ENCODE results near the gene IFT27.

IFT27 gene

DNA sequence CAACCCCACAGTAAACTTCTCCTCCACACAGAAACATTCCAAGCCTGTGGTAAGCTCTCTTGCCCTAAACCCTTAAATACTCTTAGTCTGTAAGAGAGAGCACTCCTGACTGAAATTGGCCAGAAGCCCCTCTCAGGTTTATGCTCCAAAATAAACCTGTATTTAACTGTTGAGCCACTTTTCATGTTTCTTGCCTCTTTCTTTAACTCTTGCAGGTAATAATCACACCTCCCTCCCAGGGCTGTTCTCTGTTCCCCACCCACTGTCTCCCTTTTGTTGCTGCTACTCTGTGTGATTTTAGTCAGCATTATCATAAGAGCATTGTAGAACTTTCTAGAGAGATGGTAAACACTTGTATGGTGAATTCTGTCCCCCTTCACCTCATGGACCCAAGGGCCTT is 2.1 kb upstream of the IFT27 start:
- peaks cover 32% of the 10 kb centered on the region for H3K4me1 Mint-ChIP-seq
- H3K27ac Mint-ChIP-seq: peak overlapping the region; percentile 12 to 29 (median 16)
- H3K27me3 Mint-ChIP-seq (ENCODE audit: low read depth): peaks cover 24% of the 10 kb centered on the region

GRCh38 chr22:36776722-36777121 is 803 bp upstream of the IFT27 start:
- Mint-ChIP-seq H3K27ac (peak overlapping the region; percentile 83 to 94 (median 85)), H3K4me1 (peaks cover 24% of the 10 kb centered on the region), H3K27me3 (ENCODE audit: low read depth) (peaks cover 12% of the 10 kb centered on the region), H3K36me3 (ENCODE audit: low read depth) (peaks cover 9% of the 10 kb centered on the region), H3K9me3 (peaks cover 10% of the 10 kb centered on the region), H3K4me3 (peak overlapping the region; percentile 87 to 96 (median 94))
- TF ChIP-seq, protein P1, sequence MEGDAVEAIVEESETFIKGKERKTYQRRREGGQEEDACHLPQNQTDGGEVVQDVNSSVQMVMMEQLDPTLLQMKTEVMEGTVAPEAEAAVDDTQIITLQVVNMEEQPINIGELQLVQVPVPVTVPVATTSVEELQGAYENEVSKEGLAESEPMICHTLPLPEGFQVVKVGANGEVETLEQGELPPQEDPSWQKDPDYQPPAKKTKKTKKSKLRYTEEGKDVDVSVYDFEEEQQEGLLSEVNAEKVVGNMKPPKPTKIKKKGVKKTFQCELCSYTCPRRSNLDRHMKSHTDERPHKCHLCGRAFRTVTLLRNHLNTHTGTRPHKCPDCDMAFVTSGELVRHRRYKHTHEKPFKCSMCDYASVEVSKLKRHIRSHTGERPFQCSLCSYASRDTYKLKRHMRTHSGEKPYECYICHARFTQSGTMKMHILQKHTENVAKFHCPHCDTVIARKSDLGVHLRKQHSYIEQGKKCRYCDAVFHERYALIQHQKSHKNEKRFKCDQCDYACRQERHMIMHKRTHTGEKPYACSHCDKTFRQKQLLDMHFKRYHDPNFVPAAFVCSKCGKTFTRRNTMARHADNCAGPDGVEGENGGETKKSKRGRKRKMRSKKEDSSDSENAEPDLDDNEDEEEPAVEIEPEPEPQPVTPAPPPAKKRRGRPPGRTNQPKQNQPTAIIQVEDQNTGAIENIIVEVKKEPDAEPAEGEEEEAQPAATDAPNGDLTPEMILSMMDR (IDR thresholded peaks at IDR 0.05; ENCODE audit: unreplicated experiment in 3 of 3): no peak

More for the DNA sequence above, 2.1 kb upstream of the IFT27 start:
- peak overlapping the region; percentile 18 to 66 (median 58) for H3K4me3 Mint-ChIP-seq
- peaks cover 10% of the 10 kb centered on the region for H3K9me3 Mint-ChIP-seq
- TF ChIP-seq, protein P1 (IDR thresholded peaks at IDR 0.05; ENCODE audit: unreplicated experiment in 3 of 3): no peak
- peaks cover 6% of the 10 kb centered on the region for H3K36me3 Mint-ChIP-seq (ENCODE audit: low read depth)

- TF ChIP-seq, protein P1 (IDR thresholded peaks at IDR 0.05; ENCODE audit: unreplicated experiment in 3 of 3): no peak
- H3K27ac Mint-ChIP-seq: peak overlapping the region; percentile 60 to 85 (median 83)
- peaks cover 10% of the 10 kb centered on the region for H3K9me3 Mint-ChIP-seq
- peaks cover 8% of the 10 kb centered on the region for H3K27me3 Mint-ChIP-seq (ENCODE audit: low read depth)
- peak overlapping the region; percentile 87 to 96 (median 94) for H3K4me3 Mint-ChIP-seq
- peaks cover 11% of the 10 kb centered on the region for H3K36me3 Mint-ChIP-seq (ENCODE audit: low read depth)
- H3K4me1 Mint-ChIP-seq: peaks cover 32% of the 10 kb centered on the region
Measured at GRCh38 chr22:36775586-36775963, 344 bp downstream of the IFT27 start.

GRCh38 chr22:36773935-36774334 is 2.0 kb downstream of the IFT27 start:
- peak overlapping the region; percentile 63 to 80 (median 76) for H3K4me3 Mint-ChIP-seq
- peaks cover 10% of the 10 kb centered on the region for H3K9me3 Mint-ChIP-seq
- peaks cover 3% of the 10 kb centered on the region for H3K27me3 Mint-ChIP-seq (ENCODE audit: low read depth)
- H3K36me3 Mint-ChIP-seq (ENCODE audit: low read depth): peaks cover 12% of the 10 kb centered on the region
- H3K27ac Mint-ChIP-seq: no peak overlapping the region
- TF ChIP-seq, protein P1 (IDR thresholded peaks at IDR 0.05; ENCODE audit: unreplicated experiment in 3 of 3): peak; percentile 34 to 53 (median 42)
- H3K4me1 Mint-ChIP-seq: peaks cover 41% of the 10 kb centered on the region

DNA sequence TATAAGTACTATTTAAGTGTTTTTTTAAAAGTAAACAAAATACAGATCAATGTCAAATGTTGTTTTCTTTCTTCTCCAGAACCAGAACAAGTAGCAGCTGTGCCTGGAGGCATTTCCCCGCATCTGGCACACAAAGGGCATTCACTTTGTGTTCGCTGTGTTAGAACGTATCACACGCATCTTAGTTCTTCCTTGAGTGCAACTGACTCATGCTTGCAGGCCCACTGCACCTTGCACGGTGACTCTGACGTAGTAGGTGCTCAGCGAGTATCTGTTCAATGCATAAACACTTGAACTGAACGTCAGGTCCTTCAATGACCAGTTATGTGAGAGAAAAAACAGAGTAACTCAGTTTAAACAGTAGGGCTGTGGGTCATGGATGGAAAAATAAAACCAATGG is 3.5 kb downstream of the IFT27 start:
- Mint-ChIP-seq H3K36me3 (ENCODE audit: low read depth) (peaks cover 8% of the 10 kb centered on the region), H3K27me3 (ENCODE audit: low read depth) (no peaks in the 10 kb centered on the region), H3K9me3 (peaks cover 3% of the 10 kb centered on the region), H3K4me3 (peak overlapping the region in 1 of 3 experiments; percentile 22), H3K27ac (peak overlapping the region in 1 of 3 experiments; percentile 15), H3K4me1 (peaks cover 41% of the 10 kb centered on the region)
- TF ChIP-seq, protein P1 (IDR thresholded peaks at IDR 0.05; ENCODE audit: unreplicated experiment in 3 of 3): no peak

DNA sequence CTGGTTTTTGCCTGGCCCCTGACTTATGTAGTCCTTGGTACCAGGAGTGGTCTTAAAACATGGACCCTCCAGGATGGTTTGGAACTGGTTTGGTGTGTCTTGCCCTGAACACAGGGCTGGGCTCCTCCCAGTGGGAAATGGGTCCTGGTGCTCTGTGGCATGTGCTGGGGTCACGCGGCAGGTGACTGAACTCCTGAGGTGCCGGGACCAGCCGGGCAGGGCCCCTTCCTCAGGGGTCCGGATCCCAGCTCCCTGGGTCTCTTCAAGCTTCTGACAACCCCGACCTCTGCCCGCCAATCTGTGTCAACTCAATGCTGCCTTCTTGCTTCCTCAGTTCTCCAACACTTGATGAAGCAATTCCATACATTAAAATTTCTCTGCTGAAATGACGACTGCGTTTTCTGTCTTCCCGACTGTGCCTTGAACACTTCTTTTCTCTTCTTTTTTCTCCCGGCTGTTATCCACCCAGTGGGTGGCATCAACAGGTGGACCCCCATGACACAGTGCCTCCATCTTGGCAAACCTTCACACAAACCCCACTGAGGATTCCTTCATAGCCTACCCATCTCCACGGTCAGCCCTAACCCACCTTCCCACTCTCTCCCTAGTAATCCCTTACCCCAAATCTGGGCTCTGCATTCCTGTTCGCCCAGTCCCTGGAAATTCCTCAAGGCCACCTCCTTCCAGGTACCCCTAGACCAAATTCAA is 4.4 kb downstream of the IFT27 start:
- TF ChIP-seq, protein P1 (IDR thresholded peaks at IDR 0.05; ENCODE audit: unreplicated experiment in 3 of 3): no peak
- H3K36me3 Mint-ChIP-seq (ENCODE audit: low read depth): peaks cover 14% of the 10 kb centered on the region

More for the DNA sequence above, 4.4 kb downstream of the IFT27 start:
- Mint-ChIP-seq H3K27ac (peak overlapping the region in 2 of 3 experiments; percentile 26 to 35), H3K27me3 (ENCODE audit: low read depth) (no peaks in the 10 kb centered on the region), H3K9me3 (peaks cover 2% of the 10 kb centered on the region), H3K4me3 (no peak overlapping the region), H3K4me1 (peaks cover 37% of the 10 kb centered on the region)
